ENCODE measurements around the gene ZBTB8B. TPM values are rescaled to one million over a fixed set of nuclear protein-coding genes. Genes with fewer than 3 reads are reported as not detected.

The ZBTB8B gene
- under 0.01 TPM in 2 replicates for total RNA-seq

GRCh38 chr1:32464716-32465577 lies at the start of gene ZBTB8B:
Gene ZBTB8B (plus strand): TSS chr1:32465072. CDS start chr1:32470625, 5,553 bp downstream.

Other genes starting within 250 kb of the ZBTB8B start
- gene TMEM234, start 242.7 kb upstream of the ZBTB8B start, total RNA-seq: 12.1 and 12.9 TPM in 2 replicates
- gene EIF3I, start 242.7 kb upstream of the ZBTB8B start, total RNA-seq: 297 and 307 TPM in 2 replicates
- gene FAM167B, start 217.8 kb upstream of the ZBTB8B start, total RNA-seq: 0.93 and 3.3 TPM in 2 replicates
- gene LCK, start 213.8 kb upstream of the ZBTB8B start, total RNA-seq: 0.13 TPM in 1 of 2 replicates, not detected in the other
- 110 and 122 TPM in 2 replicates for gene HDAC1, start 173.0 kb upstream of the ZBTB8B start, total RNA-seq
- 118 and 121 TPM in 2 replicates for gene MARCKSL1, start 128.8 kb upstream of the ZBTB8B start, total RNA-seq
- 1.1 and 1.5 TPM in 2 replicates for gene FAM229A, start 102.6 kb upstream of the ZBTB8B start, total RNA-seq
- 0.27 and 0.65 TPM in 2 replicates for gene TSSK3, start 102.5 kb upstream of the ZBTB8B start, total RNA-seq
- gene BSDC1, start 70.6 kb upstream of the ZBTB8B start, total RNA-seq: 50.7 and 50.8 TPM in 2 replicates
- 7.1 and 8.5 TPM in 2 replicates for gene ZBTB8A, start 74.4 kb downstream of the ZBTB8B start, total RNA-seq
- gene ZBTB8OS, start 185.5 kb downstream of the ZBTB8B start, total RNA-seq: 31.0 and 36.3 TPM in 2 replicates
- gene RBBP4, start 186.1 kb downstream of the ZBTB8B start, total RNA-seq: 203 and 213 TPM in 2 replicates
- 7.8 and 10.9 TPM in 2 replicates for gene SYNC, start 237.7 kb downstream of the ZBTB8B start, total RNA-seq